H1 (cell line): ENCODE results near the gene TCF7L1. TPM values are rescaled to one million over a fixed set of nuclear protein-coding genes. Genes with fewer than 3 reads are reported as not detected.

Experiments used
- CBX8 ChIP-seq: fragments of 300-800, 300-1000 bp; sonication (generic); IDR thresholded peaks from 2 replicates; pipeline ENCODE4 v1.7.1; 2016; ENCODE audit warnings: low read depth, low read length, borderline replicate concordance
- RFX5 ChIP-seq: IDR thresholded peaks from 2 replicates; pipeline ENCODE4 v1.6.1; 2011; ENCODE audit warnings: low read depth, low read length, improper control_type of control experiment, borderline replicate concordance
- RNF2 ChIP-seq: fragments of 200-900, 300-1000 bp; sonication (generic); IDR thresholded peaks from 2 replicates; pipeline ENCODE4 v1.7.1; 2016; ENCODE audit warnings: borderline replicate concordance, low read depth, mild to moderate bottlenecking, antibody characterized with exemption, low read length; ENCODE audit not compliant: poor library complexity, severe bottlenecking; ENCODE audit errors: missing control alignments
- SIX5 ChIP-seq: IDR thresholded peaks from 2 replicates; pipeline ENCODE4 v1.6.1; 2011; ENCODE audit warnings: mild to moderate bottlenecking, low read depth, low read length
- polyA plus RNA-seq, 7 experiments: library from polyadenylated mRNA; depleted of rRNA in 3 of 7; stranded (reverse) in 5 of 7; unstranded in 2 of 7; fragments of >200 nt in 5 of 7; fragments of 200-250 nt in 2 of 7; gene quantifications; 1 replicate in 5 of 7; 2 replicates in 1 of 7; 4 replicates in 1 of 7; pipeline versions ENCODE4 v1.2.1 to v1.2.3, GENCODE V29; 2011 to 2013; ENCODE audit warnings: missing spikeins in 2 of 7, mixed read lengths in 2 of 7
- total RNA-seq: library from RNA; stranded (reverse); fragmentation: NEBNext Ultra II Directional; extraction: Animal tissue kit (Norgen Biotek cat#: 25700); gene quantifications from 2 replicates; pipeline ENCODE4 v1.2.1, GENCODE V29; 2021
- TF ChIP-seq, protein P1 (sequence below): IDR thresholded peaks from 2 replicates; pipeline ENCODE4 v1.6.1; 2012; ENCODE audit warnings: inconsistent platforms
- TF ChIP-seq, protein P2 (sequence below): IDR thresholded peaks from 2 replicates; pipeline ENCODE4 v1.6.1; 2011; ENCODE audit warnings: low read depth, mild to moderate bottlenecking, low read length; ENCODE audit not compliant: insufficient read depth

Gene TCF7L1
- total and polyA plus RNA-seq, 2 of the 8 experiments (the other 6 are each of a cell fraction or from before 2014, with no cell fraction given): 27.5 to 108 TPM

DNA sequence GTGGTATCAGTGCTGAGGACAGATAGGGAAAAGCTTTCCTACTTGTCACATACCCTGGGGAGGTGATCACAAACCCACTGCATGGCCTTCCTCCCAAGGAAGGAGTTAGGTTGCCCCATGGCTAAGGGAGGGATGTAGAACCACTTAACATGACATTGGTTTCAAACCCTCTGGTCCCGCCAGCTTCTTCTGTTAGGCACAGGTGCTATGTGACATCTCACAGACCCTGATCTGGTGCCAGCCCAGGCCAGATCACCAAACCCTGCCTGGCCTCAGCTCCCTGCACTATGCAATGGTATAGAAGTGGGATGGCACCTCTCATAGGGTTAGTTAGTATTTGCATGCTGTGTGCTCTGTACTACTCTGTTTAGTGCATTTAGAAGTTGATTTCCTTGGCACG, 58.0 kb downstream of the TCF7L1 start (continued):
- no peak for TF ChIP-seq RFX5
- TF ChIP-seq, protein P1, sequence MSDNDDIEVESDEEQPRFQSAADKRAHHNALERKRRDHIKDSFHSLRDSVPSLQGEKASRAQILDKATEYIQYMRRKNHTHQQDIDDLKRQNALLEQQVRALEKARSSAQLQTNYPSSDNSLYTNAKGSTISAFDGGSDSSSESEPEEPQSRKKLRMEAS: no peak
- TF ChIP-seq, protein P2, sequence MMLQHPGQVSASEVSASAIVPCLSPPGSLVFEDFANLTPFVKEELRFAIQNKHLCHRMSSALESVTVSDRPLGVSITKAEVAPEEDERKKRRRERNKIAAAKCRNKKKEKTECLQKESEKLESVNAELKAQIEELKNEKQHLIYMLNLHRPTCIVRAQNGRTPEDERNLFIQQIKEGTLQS: no peak
- TF ChIP-seq RNF2: no peak
- TF ChIP-seq SIX5: no peak
- TF ChIP-seq CBX8: no peak
- TF ChIP-seq, all 59 proteins: peak for 0
